Osteoblast (primary cell): ENCODE results near the gene CARD11. TPM values are rescaled to one million over a fixed set of nuclear protein-coding genes. Genes with fewer than 3 reads are reported as not detected.

Source experiments
- DNase-seq: peaks from one replicate; pipeline ENCODE4 v3.0.0; 2011; ENCODE audit warnings: low spot score, mixed read lengths; ENCODE audit not compliant: insufficient read length; ENCODE audit errors: missing footprints
- H2AFZ ChIP-seq: 2 replicates; pipeline ENCODE4 v1.6.0; 2011; ENCODE audit warnings: mild to moderate bottlenecking, low read length
- H3K27ac ChIP-seq: 2 replicates; pipeline ENCODE4 v1.5.1; 2011; ENCODE audit warnings: mild to moderate bottlenecking, low read depth, low read length, moderate library complexity
- H3K27me3 ChIP-seq: 2 replicates; pipeline ENCODE4 v1.6.0; 2012; ENCODE audit warnings: mild to moderate bottlenecking, control low read depth, inconsistent platforms, low read length, moderate library complexity; ENCODE audit not compliant: insufficient read depth
- H3K36me3 ChIP-seq: 2 replicates; pipeline ENCODE4 v1.5.1; 2011; ENCODE audit warnings: mild to moderate bottlenecking, low read length, control low read depth, moderate library complexity; ENCODE audit not compliant: insufficient read depth
- H3K4me1 ChIP-seq: 2 replicates; pipeline ENCODE4 v1.5.1; 2011; ENCODE audit warnings: mild to moderate bottlenecking, low read length, control low read depth, moderate library complexity; ENCODE audit not compliant: insufficient read depth
- H3K4me2 ChIP-seq: 2 replicates; pipeline ENCODE4 v1.6.0; 2011; ENCODE audit warnings: mild to moderate bottlenecking, low read length; ENCODE audit not compliant: insufficient read depth
- H3K4me3 ChIP-seq: fragments of 200-600 bp; sonication (generic); 3 replicates; pipeline ENCODE4 v1.5.1; 2012; ENCODE audit warnings: mild to moderate bottlenecking, low read length, inconsistent platforms; ENCODE audit not compliant: insufficient read depth
- H3K79me2 ChIP-seq: 2 replicates; pipeline ENCODE4 v1.6.0; 2012; ENCODE audit warnings: mild to moderate bottlenecking, low read length, control low read depth, inconsistent platforms; ENCODE audit not compliant: insufficient read depth
- H3K9me3 ChIP-seq: 2 replicates; pipeline ENCODE4 v1.5.1; 2011; ENCODE audit warnings: low read depth, low read length, control low read depth
- H4K20me1 ChIP-seq: 2 replicates; pipeline ENCODE4 v1.6.0; 2012; ENCODE audit warnings: mild to moderate bottlenecking, low read length, control low read depth; ENCODE audit not compliant: insufficient read depth
- CTCF ChIP-seq: IDR thresholded peaks from 2 replicates; pipeline ENCODE4 v1.5.1; 2011; ENCODE audit warnings: mild to moderate bottlenecking, low read depth, low read length, moderate library complexity; ENCODE audit errors: extremely low read depth
- total RNA-seq: library from RNA; depleted of rRNA; stranded (reverse); fragments of >200 nt; gene quantifications from 2 replicates; pipeline ENCODE4 v1.2.3, GENCODE V29; 2012

CARD11 gene
- total RNA-seq, 1 donor: not detected

- H3K9me3 ChIP-seq: no peaks in the 10 kb centered on the region
Measured at GRCh38 chr7:2918406-2918805, 125.3 kb downstream of the CARD11 start.

GRCh38 chr7:2915023-2915422 lies 128.6 kb downstream of the CARD11 start:
- Histone ChIP-seq H4K20me1 (no peaks in the 10 kb centered on the region), H3K4me3 (no peak overlapping the region), H3K79me2 (no peaks in the 10 kb centered on the region), H3K36me3 (no peaks in the 10 kb centered on the region), H3K27me3 (no peaks in the 10 kb centered on the region), H3K27ac (no peak overlapping the region), H3K4me1 (no peaks in the 10 kb centered on the region), H3K4me2 (no peak overlapping the region), H2AFZ (no peak overlapping the region), H3K9me3 (no peaks in the 10 kb centered on the region)
- TF ChIP-seq CTCF: no peak
- no peak for DNase-seq

More at GRCh38 chr7:2918406-2918805, 125.3 kb downstream of the CARD11 start:
- no peaks in the 10 kb centered on the region for H3K4me1 ChIP-seq
- H3K27me3 ChIP-seq: peaks cover 3% of the 10 kb centered on the region
- H3K27ac ChIP-seq: no peak overlapping the region
- DNase-seq: no peak
- no peak overlapping the region for H2AFZ ChIP-seq
- no peaks in the 10 kb centered on the region for H4K20me1 ChIP-seq
- no peaks in the 10 kb centered on the region for H3K36me3 ChIP-seq
- H3K79me2 ChIP-seq: no peaks in the 10 kb centered on the region
- H3K4me2 ChIP-seq: no peak overlapping the region
- no peak for TF ChIP-seq CTCF
- no peak overlapping the region for H3K4me3 ChIP-seq

- H3K27ac ChIP-seq: no peak overlapping the region
- TF ChIP-seq CTCF: no peak
- H3K4me2 ChIP-seq: no peak overlapping the region
Measured at GRCh38 chr7:2913760-2914387, 129.8 kb downstream of the CARD11 start.

GRCh38 chr7:2912684-2913439 lies 130.8 kb downstream of the CARD11 start:
- no peak overlapping the region for H2AFZ ChIP-seq
- H3K79me2 ChIP-seq: no peaks in the 10 kb centered on the region
- H3K36me3 ChIP-seq: no peaks in the 10 kb centered on the region
- H4K20me1 ChIP-seq: no peaks in the 10 kb centered on the region
- DNase-seq: no peak
- H3K4me2 ChIP-seq: no peak overlapping the region
- H3K27me3 ChIP-seq: no peaks in the 10 kb centered on the region
- TF ChIP-seq CTCF: no peak
- no peak overlapping the region for H3K4me3 ChIP-seq
- no peaks in the 10 kb centered on the region for H3K4me1 ChIP-seq
- no peaks in the 10 kb centered on the region for H3K9me3 ChIP-seq
- no peak overlapping the region for H3K27ac ChIP-seq

More at GRCh38 chr7:2913760-2914387, 129.8 kb downstream of the CARD11 start:
- Histone ChIP-seq H3K79me2 (no peaks in the 10 kb centered on the region), H3K4me1 (no peaks in the 10 kb centered on the region), H3K27me3 (no peaks in the 10 kb centered on the region), H2AFZ (no peak overlapping the region), H4K20me1 (no peaks in the 10 kb centered on the region), H3K4me3 (no peak overlapping the region), H3K9me3 (no peaks in the 10 kb centered on the region), H3K36me3 (no peaks in the 10 kb centered on the region)
- no peak for DNase-seq
